Coronary artery (tissue), 2 donors: ENCODE data around the gene EGFLAM.

Experiments
- DNase-seq: peaks from one replicate; pipeline ENCODE4 v3.0.0-alpha.2; 2017; ENCODE audit warnings: low spot score
- H3K27ac ChIP-seq, 2 donors: fragments of 200-600 bp; sonication (generic); one replicate each; pipeline ENCODE4 v1.5.1; 2016 to 2019
- H3K4me3 ChIP-seq: fragments of 200-600 bp; sonication (generic); 2 replicates; pipeline ENCODE4 v1.5.1; 2016; ENCODE audit warnings: mild to moderate bottlenecking, moderate library complexity
- CTCF ChIP-seq: fragments of 200-600 bp; sonication (generic); IDR thresholded peaks from one replicate; pipeline ENCODE4 v1.5.1; 2019; ENCODE audit warnings: antibody characterized with exemption

EGFLAM gene

GRCh38 chr5:38472541-38472940 lies 214.2 kb downstream of the EGFLAM start:
- no peak for DNase-seq
- no peak overlapping the region for H3K27ac ChIP-seq
- no peak overlapping the region for H3K4me3 ChIP-seq
- TF ChIP-seq CTCF: no peak

- Histone ChIP-seq H3K4me3 (no peak overlapping the region), H3K27ac (no peak overlapping the region)
- DNase-seq: no peak
- TF ChIP-seq CTCF: no peak
Measured at GRCh38 chr5:38473008-38473407, 214.6 kb downstream of the EGFLAM start.

- no peak for DNase-seq
- H3K27ac ChIP-seq: no peak overlapping the region
- H3K4me3 ChIP-seq: no peak overlapping the region
- TF ChIP-seq CTCF: no peak
Measured at GRCh38 chr5:38478166-38478565, 219.8 kb downstream of the EGFLAM start.

GRCh38 chr5:38478878-38479277 lies 220.5 kb downstream of the EGFLAM start:
- H3K4me3 ChIP-seq: no peak overlapping the region

GRCh38 chr5:38479315-38479904 lies 221.1 kb downstream of the EGFLAM start:
- no peak overlapping the region for H3K4me3 ChIP-seq
- no peak for TF ChIP-seq CTCF
- no peak overlapping the region for H3K27ac ChIP-seq
- no peak for DNase-seq

More at GRCh38 chr5:38478878-38479277, 220.5 kb downstream of the EGFLAM start:
- no peak for DNase-seq
- no peak overlapping the region for H3K27ac ChIP-seq
- no peak for TF ChIP-seq CTCF

- H3K27ac ChIP-seq: no peak overlapping the region
- no peak for TF ChIP-seq CTCF
- no peak for DNase-seq
- H3K4me3 ChIP-seq: no peak overlapping the region
Measured at GRCh38 chr5:38483805-38484398, 225.5 kb downstream of the EGFLAM start.

GRCh38 chr5:38494175-38494574 lies 235.8 kb downstream of the EGFLAM start:
- H3K4me3 ChIP-seq: no peak overlapping the region
- H3K27ac ChIP-seq: no peak overlapping the region
- DNase-seq: no peak
- no peak for TF ChIP-seq CTCF
